RCC 7860 (cell line): Measurements from ENCODE around the gene HMGN1.

Experiments
- DNase-seq: peaks from one replicate; pipeline ENCODE4 v3.0.0-alpha.2; 2015; ENCODE audit warnings: low spot score
- FAIRE-seq: peaks from 2 replicates; lab custom pipeline; 2012; peaks lifted over from hg19 to GRCh38; lab: Jason Lieb, UNC

HMGN1 gene

GRCh38 chr21:39312112-39313041, 36.5 kb downstream of the HMGN1 start:
- DNase-seq (peak; percentile 69), FAIRE-seq (peak; percentile 49)

- FAIRE-seq: no peak
- DNase-seq: no peak
Measured at GRCh38 chr21:39311164-39311563, 37.7 kb downstream of the HMGN1 start.

GRCh38 chr21:39307466-39307865, 41.4 kb downstream of the HMGN1 start:
- no peak for FAIRE-seq

DNA sequence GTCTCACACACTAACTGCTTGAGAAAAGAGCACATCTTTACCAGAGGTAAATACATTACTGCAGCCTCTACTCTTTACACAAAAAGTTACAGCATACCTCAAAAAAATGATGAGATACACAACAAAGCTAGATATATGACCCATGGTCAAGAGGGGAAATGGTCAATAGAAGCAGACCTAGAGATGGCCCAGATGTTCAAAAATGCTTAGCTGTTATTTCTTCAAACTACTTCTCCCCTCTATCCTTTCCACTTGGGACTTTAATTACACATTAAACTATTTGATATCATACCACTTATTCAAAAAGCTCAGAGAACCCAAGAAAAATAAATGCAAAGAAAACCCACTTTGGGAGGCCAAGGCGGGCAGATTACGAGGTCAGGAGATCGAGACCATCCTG, 48.3 kb downstream of the HMGN1 start:
- DNase-seq (no peak), FAIRE-seq (no peak)

More at GRCh38 chr21:39307466-39307865, 41.4 kb downstream of the HMGN1 start:
- no peak for DNase-seq

DNA sequence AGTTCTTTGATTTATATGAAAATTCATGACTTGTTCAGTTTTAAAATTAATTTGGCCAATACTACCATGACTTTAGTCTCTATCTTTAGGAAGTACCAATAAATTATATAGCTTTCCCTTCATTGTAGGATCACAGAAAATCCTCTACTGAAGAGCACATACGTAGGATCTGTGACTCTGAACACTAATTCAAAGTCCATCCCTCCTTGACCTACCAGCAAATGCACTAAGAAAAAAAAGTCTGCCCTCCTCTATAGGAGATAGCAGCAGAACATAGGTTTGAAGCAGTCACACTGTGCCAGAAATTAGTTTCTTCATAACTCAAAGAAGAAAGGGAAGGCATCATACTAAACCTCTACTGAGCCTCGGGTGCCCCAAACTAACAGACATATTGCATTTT, 52.0 kb downstream of the HMGN1 start:
- FAIRE-seq: no peak

More for the DNA sequence above, 52.0 kb downstream of the HMGN1 start:
- no peak for DNase-seq
